ENCODE results near the gene ZSCAN2. TPM values are rescaled to one million over a fixed set of nuclear protein-coding genes. Genes with fewer than 3 reads are reported as not detected.
"Not testable (repeated sequence)": the region's sequence is repeated elsewhere in the genome, so short reads cannot be mapped to it uniquely, and the experiment has no call there.

The ZSCAN2 gene
- total and polyA plus RNA-seq, 5 donors from 2014 or later = 4.8 to 12.4 (median 7.9) TPM

DNA sequence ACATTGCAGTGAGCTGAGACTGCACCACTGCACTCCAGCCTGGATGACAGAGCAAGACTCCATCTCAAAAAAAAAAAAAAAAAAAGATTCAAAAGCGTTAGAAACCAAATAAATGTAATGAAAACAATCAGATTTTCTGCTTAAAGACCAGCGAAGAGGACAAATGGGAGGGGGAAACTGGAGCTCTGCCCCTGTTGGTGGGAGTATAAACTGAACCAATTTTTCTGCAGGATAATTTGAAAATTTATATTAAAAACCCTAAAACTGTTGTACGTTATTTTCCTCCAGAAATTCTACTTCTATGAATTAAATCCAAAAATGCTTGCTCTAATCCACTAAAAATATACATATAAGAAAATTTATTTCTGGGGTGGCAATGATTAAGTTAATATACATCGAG is 25.3 kb upstream of the ZSCAN2 start:
- no peaks in the 10 kb centered on the region for H3K36me3 Mint-ChIP-seq

DNA sequence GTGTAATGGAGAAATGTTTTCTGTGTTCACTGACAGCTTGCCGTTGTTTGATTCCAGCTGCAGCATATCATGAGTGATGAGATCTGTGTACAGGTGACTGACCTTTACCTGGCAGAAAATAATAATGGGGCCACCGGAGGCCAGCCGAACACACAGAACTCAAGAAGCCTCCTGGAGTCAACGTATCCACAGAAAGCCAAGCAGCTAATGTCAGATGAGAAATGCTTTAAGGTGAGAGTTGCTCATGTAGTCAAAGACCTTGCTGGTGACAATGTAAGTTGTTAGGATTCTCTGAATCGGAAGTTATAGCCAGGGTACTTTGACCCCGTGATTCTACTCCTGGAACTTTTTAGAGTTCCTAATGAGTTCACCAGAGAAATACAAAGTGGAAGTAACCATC is 22.9 kb upstream of the ZSCAN2 start:
- not testable (repeated sequence) for H3K36me3 Mint-ChIP-seq, H3K4me3 Mint-ChIP-seq

More for the DNA sequence above, 25.3 kb upstream of the ZSCAN2 start:
- peaks cover 0 to 4% (median 0%) of the 10 kb centered on the region in 4 donors for H3K4me1 Mint-ChIP-seq
- Histone ChIP-seq H3K4me1 (ENCODE audit: control insufficient read depth, insufficient read depth, low read length, poor library complexity, severe bottlenecking) (no peaks in the 10 kb centered on the region), H3K36me3 (ENCODE audit: control insufficient read depth, insufficient read depth, low read length) (no peaks in the 10 kb centered on the region), H3K27ac (ENCODE audit: insufficient read depth, low read length, poor library complexity, severe bottlenecking) (no peak overlapping the region), H3K27me3 (ENCODE audit: control insufficient read depth, insufficient read depth, low read length) (no peaks in the 10 kb centered on the region), H3K4me3 (ENCODE audit: low read depth, low read length) (no peak overlapping the region), H3K9me3 (ENCODE audit: control insufficient read depth in 2 of 2, low read length in 2 of 2) (no peaks in the 10 kb centered on the region)
- H3K27ac Mint-ChIP-seq = no peak overlapping the region
- DNase-seq (no peak), ATAC-seq (ENCODE audit: low read depth in 2 of 2) (no peak)
- H3K4me3 Mint-ChIP-seq = no peak overlapping the region
- H3K27me3 Mint-ChIP-seq = peaks cover 8% of the 10 kb centered on the region
- no peaks in the 10 kb centered on the region for H3K9me3 Mint-ChIP-seq

DNA sequence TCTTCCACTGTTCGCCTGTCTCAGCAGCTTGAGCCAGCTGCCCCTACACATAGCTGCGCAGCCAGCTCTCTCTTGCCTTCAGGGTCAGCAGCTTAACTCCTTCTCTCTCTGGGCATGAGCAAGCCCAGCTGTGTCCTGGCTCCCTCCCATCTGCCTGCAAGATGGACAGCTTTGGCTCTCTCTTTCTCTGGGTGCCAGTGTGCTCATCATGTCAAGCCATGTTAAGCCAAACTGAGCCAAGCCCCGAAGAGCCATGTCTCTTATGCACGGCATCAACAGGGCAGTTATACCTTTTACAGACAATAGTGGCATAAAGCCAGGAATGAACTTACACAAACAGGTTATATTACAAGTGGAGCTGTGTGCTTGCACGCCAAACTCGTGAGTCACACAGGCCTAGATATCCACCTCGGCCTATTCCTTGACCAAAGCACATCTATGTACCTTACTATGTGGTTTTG is 21.5 kb upstream of the ZSCAN2 start:
- not testable (repeated sequence) for H3K27ac ChIP-seq (ENCODE audit: insufficient read depth, low read length, poor library complexity, severe bottlenecking); ATAC-seq (ENCODE audit: low read depth in 2 of 2); H3K4me3 Mint-ChIP-seq; H3K36me3 ChIP-seq (ENCODE audit: control insufficient read depth, insufficient read depth, low read length); H3K27ac Mint-ChIP-seq; H3K4me1 Mint-ChIP-seq; H3K36me3 Mint-ChIP-seq; DNase-seq; H3K4me1 ChIP-seq (ENCODE audit: control insufficient read depth, insufficient read depth, low read length, poor library complexity, severe bottlenecking); H3K9me3 Mint-ChIP-seq; H3K27me3 ChIP-seq (ENCODE audit: control insufficient read depth, insufficient read depth, low read length); H3K9me3 ChIP-seq (ENCODE audit: control insufficient read depth in 2 of 2, low read length in 2 of 2); H3K4me3 ChIP-seq (ENCODE audit: low read depth, low read length)
- H3K27me3 Mint-ChIP-seq = peaks cover 21% of the 10 kb centered on the region

More for the DNA sequence above, 22.9 kb upstream of the ZSCAN2 start:
- not testable (repeated sequence) for DNase-seq; H3K9me3 ChIP-seq (ENCODE audit: control insufficient read depth in 2 of 2, low read length in 2 of 2); ATAC-seq (ENCODE audit: low read depth in 2 of 2); H3K4me1 Mint-ChIP-seq; H3K36me3 ChIP-seq (ENCODE audit: control insufficient read depth, insufficient read depth, low read length); H3K4me1 ChIP-seq (ENCODE audit: control insufficient read depth, insufficient read depth, low read length, poor library complexity, severe bottlenecking); H3K9me3 Mint-ChIP-seq; H3K27ac ChIP-seq (ENCODE audit: insufficient read depth, low read length, poor library complexity, severe bottlenecking); H3K27me3 ChIP-seq (ENCODE audit: control insufficient read depth, insufficient read depth, low read length); H3K4me3 ChIP-seq (ENCODE audit: low read depth, low read length)
- Mint-ChIP-seq H3K27me3 (peaks cover 16% of the 10 kb centered on the region), H3K27ac (peak overlapping the region in 1 of 3 donors; percentile 20)

DNA sequence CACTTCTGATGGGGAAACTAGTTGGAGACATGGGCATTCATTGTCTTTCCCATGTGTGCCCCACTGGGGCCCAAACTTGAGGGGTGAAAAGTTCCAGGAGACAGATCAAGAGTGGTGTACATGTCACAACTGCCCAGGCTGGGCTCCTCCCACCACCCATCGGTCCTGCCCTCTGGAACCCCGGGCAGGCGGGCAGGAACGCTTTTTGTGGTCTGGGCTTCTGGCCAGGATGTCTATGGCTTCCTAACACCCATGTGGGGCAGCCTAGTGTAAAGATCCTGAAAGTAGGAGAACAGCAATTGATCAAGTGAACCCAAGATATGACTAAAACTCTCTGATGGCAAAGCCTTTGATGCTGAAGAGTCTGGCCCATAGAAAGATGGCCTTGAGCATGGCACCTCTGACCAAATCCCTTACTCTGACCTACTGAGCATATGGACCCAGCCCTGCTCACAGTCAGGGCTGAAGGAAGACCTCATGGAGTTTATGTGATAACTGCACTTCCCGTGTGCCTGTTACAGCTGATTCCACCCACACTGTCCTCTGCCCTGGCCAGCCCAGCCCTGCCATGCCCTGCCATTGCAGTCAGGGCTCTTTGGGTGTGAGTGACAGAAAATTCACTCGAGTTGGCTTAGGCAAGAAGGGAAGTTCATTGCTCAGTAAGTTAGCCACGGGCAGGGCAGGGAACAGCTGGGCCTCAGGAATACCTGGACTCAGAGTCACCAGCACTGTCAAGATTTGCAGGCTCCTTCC is 19.0 kb upstream of the ZSCAN2 start:
- H3K27ac Mint-ChIP-seq; H3K36me3 Mint-ChIP-seq; H3K4me3 Mint-ChIP-seq; H3K9me3 Mint-ChIP-seq; DNase-seq; H3K27me3 ChIP-seq (ENCODE audit: control insufficient read depth, insufficient read depth, low read length); ATAC-seq (ENCODE audit: low read depth in 2 of 2); H3K4me1 Mint-ChIP-seq; H3K36me3 ChIP-seq (ENCODE audit: control insufficient read depth, insufficient read depth, low read length); H3K9me3 ChIP-seq (ENCODE audit: control insufficient read depth in 2 of 2, low read length in 2 of 2); H3K4me1 ChIP-seq (ENCODE audit: control insufficient read depth, insufficient read depth, low read length, poor library complexity, severe bottlenecking); H3K27ac ChIP-seq (ENCODE audit: insufficient read depth, low read length, poor library complexity, severe bottlenecking); H3K4me3 ChIP-seq (ENCODE audit: low read depth, low read length): not testable (repeated sequence)
- peaks cover 28% of the 10 kb centered on the region for H3K27me3 Mint-ChIP-seq

DNA sequence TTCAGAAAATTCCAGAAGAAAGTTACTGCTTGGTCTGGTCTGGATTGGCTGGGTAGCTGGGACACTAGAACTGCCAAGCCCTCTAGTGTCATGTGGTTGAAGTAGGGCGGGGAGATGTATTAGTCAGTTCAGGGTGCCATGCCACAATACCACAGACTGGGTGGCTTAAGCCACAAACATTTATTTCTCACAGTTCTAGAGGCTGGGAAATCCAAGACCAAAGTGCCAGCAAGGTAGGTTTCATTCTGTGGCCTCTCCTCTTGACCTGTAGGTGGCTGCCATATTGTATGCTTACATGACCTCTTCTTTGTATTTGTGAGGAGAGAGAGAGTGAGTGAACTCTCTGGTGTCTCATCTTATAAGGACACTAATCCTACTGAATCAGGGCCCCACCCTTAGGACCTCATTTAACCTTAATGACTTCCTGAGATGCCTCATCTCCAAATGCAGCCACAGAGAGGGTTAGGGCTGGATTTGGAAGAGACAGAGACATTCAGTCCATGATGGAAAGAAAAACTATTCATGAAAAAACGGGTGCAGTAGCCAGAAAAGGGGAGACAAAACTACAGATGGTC is 18.1 kb upstream of the ZSCAN2 start:
- Histone ChIP-seq H3K4me1 (ENCODE audit: control insufficient read depth, insufficient read depth, low read length, poor library complexity, severe bottlenecking) (no peaks in the 10 kb centered on the region), H3K27me3 (ENCODE audit: control insufficient read depth, insufficient read depth, low read length) (no peaks in the 10 kb centered on the region), H3K36me3 (ENCODE audit: control insufficient read depth, insufficient read depth, low read length) (no peaks in the 10 kb centered on the region), H3K9me3 (ENCODE audit: control insufficient read depth in 2 of 2, low read length in 2 of 2) (no peaks in the 10 kb centered on the region), H3K27ac (ENCODE audit: insufficient read depth, low read length, poor library complexity, severe bottlenecking) (no peak overlapping the region), H3K4me3 (ENCODE audit: low read depth, low read length) (no peak overlapping the region)
- Mint-ChIP-seq H3K4me1 (peaks cover 0 to 1% (median 0%) of the 10 kb centered on the region in 4 donors), H3K27ac (no peak overlapping the region), H3K4me3 (no peak overlapping the region), H3K27me3 (peaks cover 34% of the 10 kb centered on the region), H3K36me3 (no peaks in the 10 kb centered on the region), H3K9me3 (peaks cover 0 to 1% (median 0%) of the 10 kb centered on the region in 7 donors)
- ATAC-seq (ENCODE audit: low read depth in 2 of 2) (no peak), DNase-seq (no peak)

DNA sequence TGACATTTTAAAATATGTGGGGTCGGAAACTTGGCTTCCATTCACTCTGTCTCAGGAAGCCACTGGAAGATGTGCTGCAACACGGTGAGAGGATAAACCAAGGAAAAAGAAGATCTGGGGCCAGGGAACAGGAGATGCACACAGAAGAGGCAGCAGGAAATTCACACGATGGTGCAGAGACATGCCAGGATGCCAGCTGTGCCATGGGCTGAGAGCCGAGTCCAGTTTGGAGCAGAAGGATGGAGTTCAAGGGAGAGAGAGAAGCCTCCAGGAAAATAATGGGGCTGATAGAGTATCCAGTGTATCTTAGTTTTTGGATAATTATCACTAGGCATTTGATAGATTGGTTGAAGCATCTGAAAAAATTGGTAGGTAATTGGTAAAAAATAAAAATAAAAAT is 16.9 kb upstream of the ZSCAN2 start:
- not testable (repeated sequence) for H3K27ac ChIP-seq (ENCODE audit: insufficient read depth, low read length, poor library complexity, severe bottlenecking); H3K9me3 ChIP-seq (ENCODE audit: control insufficient read depth in 2 of 2, low read length in 2 of 2); H3K36me3 ChIP-seq (ENCODE audit: control insufficient read depth, insufficient read depth, low read length); ATAC-seq (ENCODE audit: low read depth in 2 of 2); H3K27me3 ChIP-seq (ENCODE audit: control insufficient read depth, insufficient read depth, low read length); H3K36me3 Mint-ChIP-seq; H3K4me3 ChIP-seq (ENCODE audit: low read depth, low read length); H3K4me1 Mint-ChIP-seq; H3K9me3 Mint-ChIP-seq; DNase-seq; H3K27ac Mint-ChIP-seq; H3K4me1 ChIP-seq (ENCODE audit: control insufficient read depth, insufficient read depth, low read length, poor library complexity, severe bottlenecking)
- Mint-ChIP-seq H3K4me3 (peak overlapping the region in 1 of 4 donors; percentile 29), H3K27me3 (peaks cover 35% of the 10 kb centered on the region)

DNA sequence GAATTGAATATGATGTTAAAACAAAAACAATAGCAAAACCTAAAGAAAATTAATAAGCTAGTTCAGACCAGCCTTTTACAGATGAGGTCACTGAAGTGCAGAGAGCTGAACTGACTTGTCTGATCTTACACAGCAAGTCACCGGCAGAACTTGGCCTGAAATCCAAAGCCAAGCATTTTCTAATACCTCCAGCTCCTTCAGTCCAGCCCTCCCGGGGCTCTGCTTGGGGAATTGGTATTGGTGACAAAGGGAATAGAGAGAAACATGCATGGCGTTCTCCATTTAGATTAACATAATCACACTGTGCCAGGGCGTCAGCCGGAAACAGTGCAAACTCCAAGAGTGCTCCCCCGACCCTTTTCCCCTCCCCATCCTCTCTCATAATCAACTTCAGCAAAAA is 14.1 kb upstream of the ZSCAN2 start:
- Histone ChIP-seq H3K4me1 (ENCODE audit: control insufficient read depth, insufficient read depth, low read length, poor library complexity, severe bottlenecking) (peaks cover 6% of the 10 kb centered on the region), H3K9me3 (ENCODE audit: control insufficient read depth in 2 of 2, low read length in 2 of 2) (no peaks in the 10 kb centered on the region), H3K27ac (ENCODE audit: insufficient read depth, low read length, poor library complexity, severe bottlenecking) (no peak overlapping the region), H3K27me3 (ENCODE audit: control insufficient read depth, insufficient read depth, low read length) (no peaks in the 10 kb centered on the region), H3K36me3 (ENCODE audit: control insufficient read depth, insufficient read depth, low read length) (no peaks in the 10 kb centered on the region), H3K4me3 (ENCODE audit: low read depth, low read length) (no peak overlapping the region)
- Mint-ChIP-seq H3K4me3 (no peak overlapping the region), H3K9me3 (peaks cover 0 to 1% (median 0%) of the 10 kb centered on the region in 7 donors), H3K4me1 (peaks cover 0 to 8% (median 3%) of the 10 kb centered on the region in 4 donors), H3K36me3 (no peaks in the 10 kb centered on the region), H3K27ac (no peak overlapping the region), H3K27me3 (peaks cover 37% of the 10 kb centered on the region)
- ATAC-seq (ENCODE audit: low read depth in 2 of 2) (no peak), DNase-seq (no peak)

Measured in CD4-positive, CD25-positive, alpha-beta regulatory T cell (primary cell).